ENCODE results near the gene MRPS9. TPM values are rescaled to one million over a fixed set of nuclear protein-coding genes. Genes with fewer than 3 reads are reported as not detected.

Gene MRPS9
- total and polyA plus RNA-seq, 12 donors = 24.1 to 76.3 (median 40.4) TPM

DNA sequence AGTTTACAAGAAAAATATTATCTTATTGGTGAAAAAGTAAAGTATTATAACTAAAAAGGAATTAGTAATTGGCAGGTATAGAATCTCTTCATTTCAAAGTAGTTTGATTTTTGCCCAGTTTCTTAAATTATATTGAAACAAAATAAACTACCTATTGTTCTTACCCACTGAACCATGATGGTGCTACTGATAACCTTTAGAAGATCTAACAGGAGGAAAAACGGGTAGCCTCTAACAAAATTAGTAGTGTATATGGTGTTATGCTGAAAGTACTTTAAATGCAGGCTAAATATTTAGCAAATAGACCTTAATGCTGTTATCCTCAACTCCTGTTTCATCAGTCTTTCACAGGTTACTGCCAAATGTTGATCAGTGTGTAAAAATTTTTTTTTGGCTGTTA lies 19.1 kb downstream of the MRPS9 start:
- Histone ChIP-seq H3K27ac (no peak overlapping the region), H3K4me1 (replicated peaks in 1 of 2) (peaks cover 7 to 15% of the 10 kb centered on the region in 2 donors), H3K9me3 (replicated peaks in 1 of 3) (no peaks in the 10 kb centered on the region), H3K27me3 (no peaks in the 10 kb centered on the region), H3K4me3 (no peak overlapping the region), H3K36me3 (replicated peaks in 1 of 2) (no peaks in the 10 kb centered on the region)
- no peak for DNase-seq
- 63 to 83% (median 75%) methylated on average over 1 of the region's 1 CpG for WGBS, 4 donors
- intact Hi-C loops (cut with DNase I) = no loop called here
- TF ChIP-seq, protein P1, sequence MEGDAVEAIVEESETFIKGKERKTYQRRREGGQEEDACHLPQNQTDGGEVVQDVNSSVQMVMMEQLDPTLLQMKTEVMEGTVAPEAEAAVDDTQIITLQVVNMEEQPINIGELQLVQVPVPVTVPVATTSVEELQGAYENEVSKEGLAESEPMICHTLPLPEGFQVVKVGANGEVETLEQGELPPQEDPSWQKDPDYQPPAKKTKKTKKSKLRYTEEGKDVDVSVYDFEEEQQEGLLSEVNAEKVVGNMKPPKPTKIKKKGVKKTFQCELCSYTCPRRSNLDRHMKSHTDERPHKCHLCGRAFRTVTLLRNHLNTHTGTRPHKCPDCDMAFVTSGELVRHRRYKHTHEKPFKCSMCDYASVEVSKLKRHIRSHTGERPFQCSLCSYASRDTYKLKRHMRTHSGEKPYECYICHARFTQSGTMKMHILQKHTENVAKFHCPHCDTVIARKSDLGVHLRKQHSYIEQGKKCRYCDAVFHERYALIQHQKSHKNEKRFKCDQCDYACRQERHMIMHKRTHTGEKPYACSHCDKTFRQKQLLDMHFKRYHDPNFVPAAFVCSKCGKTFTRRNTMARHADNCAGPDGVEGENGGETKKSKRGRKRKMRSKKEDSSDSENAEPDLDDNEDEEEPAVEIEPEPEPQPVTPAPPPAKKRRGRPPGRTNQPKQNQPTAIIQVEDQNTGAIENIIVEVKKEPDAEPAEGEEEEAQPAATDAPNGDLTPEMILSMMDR (IDR thresholded peaks at IDR 0.05) = no peak
- TF ChIP-seq POLR2A (IDR thresholded peaks at IDR 0.05) = no peak

DNA sequence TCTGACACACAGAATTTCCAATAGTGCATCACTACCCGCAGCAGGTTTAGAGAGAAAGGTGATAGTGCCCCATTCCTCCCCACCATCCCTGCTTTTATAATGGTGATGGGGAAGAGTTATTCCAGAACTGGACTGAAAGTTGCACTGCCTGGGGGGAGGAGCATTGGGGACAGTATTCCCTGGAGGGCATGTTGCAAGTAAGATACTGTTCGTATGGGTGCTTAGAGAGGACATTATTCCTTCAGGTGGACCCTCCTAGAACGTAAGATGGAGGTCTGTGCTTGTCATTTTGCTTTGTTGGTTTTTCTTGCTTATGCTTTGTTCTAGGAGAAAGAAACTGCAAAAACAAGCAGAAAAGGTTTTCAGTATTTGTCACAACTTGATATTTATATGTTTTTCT lies 23.7 kb downstream of the MRPS9 start:
- TF ChIP-seq, protein P1 (IDR thresholded peaks at IDR 0.05) = no peak
- TF ChIP-seq POLR2A (IDR thresholded peaks at IDR 0.05) = no peak
- DNase-seq = no peak
- Histone ChIP-seq H3K9me3 (replicated peaks in 1 of 3) (no peaks in the 10 kb centered on the region), H3K4me1 (replicated peaks in 1 of 2) (peaks cover 0 to 3% of the 10 kb centered on the region in 2 donors), H3K4me3 (no peak overlapping the region), H3K27ac (no peak overlapping the region), H3K36me3 (replicated peaks in 1 of 2) (no peaks in the 10 kb centered on the region), H3K27me3 (no peaks in the 10 kb centered on the region)
- 88 to 94% (median 91%) methylated on average over 3 of the region's 3 CpGs for WGBS, 4 donors
- intact Hi-C loops (cut with DNase I) = no loop called here

DNA sequence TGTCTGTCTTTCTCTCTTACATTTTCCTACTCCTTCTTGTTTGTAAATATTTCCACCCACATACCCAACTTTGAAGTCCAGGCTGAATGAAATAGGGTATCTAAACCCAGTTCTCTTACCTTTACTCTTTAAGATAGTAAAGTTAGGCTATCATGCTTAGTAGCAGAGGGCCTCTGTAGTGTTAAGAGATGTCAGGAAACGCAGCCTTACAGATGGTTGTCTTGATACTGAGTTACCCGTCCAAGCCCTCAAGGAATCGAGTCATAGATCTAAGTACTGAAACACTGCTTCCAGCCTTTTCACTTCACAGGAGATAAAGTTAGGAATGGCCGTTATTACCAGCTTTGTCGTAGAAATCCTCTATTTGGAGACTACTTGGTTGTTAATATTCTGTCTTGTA lies 24.3 kb downstream of the MRPS9 start:
- WGBS, 4 donors = 88 to 95% (median 93%) methylated on average over 5 of the region's 5 CpGs
- H3K4me1 ChIP-seq (replicated peaks in 1 of 2) = peaks cover 0 to 3% of the 10 kb centered on the region in 2 donors

DNA sequence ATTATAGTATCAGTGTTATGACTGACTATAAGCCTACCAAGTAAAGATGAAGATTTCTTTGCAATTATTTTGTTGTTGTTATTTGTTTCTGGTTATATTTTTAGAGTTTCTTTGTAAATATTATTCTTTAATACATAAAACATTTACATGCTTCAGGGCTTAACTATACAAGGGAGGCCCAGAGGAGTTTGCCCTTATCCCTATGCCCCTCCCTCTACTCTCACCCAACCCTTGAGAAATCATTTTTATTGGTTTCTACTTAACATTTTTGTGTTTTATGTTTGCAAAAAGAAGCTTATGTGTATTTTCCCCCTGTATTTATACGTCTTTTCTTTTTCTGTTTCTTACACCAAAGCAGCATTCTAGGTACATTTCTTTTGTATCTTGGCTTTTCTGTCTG lies 30.5 kb downstream of the MRPS9 start:
- Histone ChIP-seq H3K36me3 (replicated peaks in 1 of 2) (no peaks in the 10 kb centered on the region), H3K4me1 (replicated peaks in 1 of 2) (no peaks in the 10 kb centered on the region), H3K27ac (no peak overlapping the region), H3K4me3 (no peak overlapping the region), H3K27me3 (no peaks in the 10 kb centered on the region), H3K9me3 (replicated peaks in 1 of 3) (peaks cover 0 to 1% (median 0%) of the 10 kb centered on the region in 3 donors)
- intact Hi-C loops (cut with DNase I) = no loop called here
- WGBS, 4 donors = 89 to 95% (median 92%) methylated on average over 1 of the region's 1 CpG
- TF ChIP-seq, protein P1 (IDR thresholded peaks at IDR 0.05) = no peak
- no peak for DNase-seq

More for the DNA sequence above, 24.3 kb downstream of the MRPS9 start:
- no peak for DNase-seq
- Histone ChIP-seq H3K27ac (no peak overlapping the region), H3K36me3 (replicated peaks in 1 of 2) (no peaks in the 10 kb centered on the region), H3K4me3 (no peak overlapping the region), H3K9me3 (replicated peaks in 1 of 3) (no peaks in the 10 kb centered on the region), H3K27me3 (no peaks in the 10 kb centered on the region)
- intact Hi-C loops (cut with DNase I) = no loop called here
- TF ChIP-seq, protein P1 (IDR thresholded peaks at IDR 0.05) = no peak
- no peak for TF ChIP-seq POLR2A (IDR thresholded peaks at IDR 0.05)
